GM12878 (cell line): Measurements from ENCODE around the gene OR52N5. TPM values are rescaled to one million over a fixed set of nuclear protein-coding genes. Genes with fewer than 3 reads are reported as not detected.

ENCODE experiments used
- ATAC-seq: fragments of 200-7000 bp; cut with Tn5 transposase; 3 replicates; pipeline ENCODE4 v1.9.1; 2020; ENCODE audit warnings: mild to moderate bottlenecking, moderate library complexity
- BruUV-seq: library from RNA; stranded (reverse); fragments of 400-500 nt; replicated peaks from 2 replicates; lab custom pipeline; 2021; lab: Mats Ljungman, UMichigan
- CTCF ChIA-PET: fragments of 300-600 bp; sonication (Branson Sonifier 250); formaldehyde crosslinking; extraction: SDS; loops from one replicate; lab custom pipeline; 2021; ENCODE audit warnings: inconsistent platforms; lab: Yijun Ruan, JAX
- POLR2A ChIA-PET: fragments of 350-600 bp; formaldehyde crosslinking; extraction: SDS; loops from one replicate; lab custom pipeline; 2021; ENCODE audit warnings: inconsistent platforms; lab: Charles Lee
- RAD21 ChIA-PET: fragments of 300-600 bp; sonication (Branson Sonifier 250); formaldehyde crosslinking; loops from one replicate; lab custom pipeline; 2023; ENCODE audit warnings: antibody characterized with exemption; ENCODE audit not compliant: unreplicated experiment; lab: Charles Lee
- SMC1A ChIA-PET: fragments of 300-600 bp; sonication (Branson Sonifier 250); formaldehyde crosslinking; loops from one replicate; lab custom pipeline; 2023; ENCODE audit not compliant: unreplicated experiment, uncharacterized antibody; lab: Charles Lee
- DNase-seq: peaks from one replicate; pipeline ENCODE4 v3.0.0-alpha.2; 2011; ENCODE audit warnings: low read depth, low spot score
- FAIRE-seq: peaks from 3 replicates; lab custom pipeline; 2011; peaks lifted over from hg19 to GRCh38; lab: Jason Lieb, UNC
- H2AFZ ChIP-seq: 2 replicates; pipeline ENCODE4 v1.6.0; 2011; ENCODE audit warnings: low read depth, low read length, control low read depth; ENCODE audit not compliant: control insufficient read depth
- H3K27ac ChIP-seq: 2 replicates; pipeline ENCODE4 v1.5.1; 2011; ENCODE audit warnings: control low read depth; ENCODE audit not compliant: control insufficient read depth, insufficient read depth
- H3K27me3 ChIP-seq, 2 experiments: replicated peaks in 1 of 2; 2 replicates each; pipeline versions ENCODE4 v1.6.0 to v1.6.1; 2011; ENCODE audit warnings: low read length in 1 of 2; ENCODE audit not compliant: control insufficient read depth in 2 of 2, insufficient read depth in 2 of 2
- H3K36me3 ChIP-seq, 2 experiments: 2 replicates each; pipeline ENCODE4 v1.5.1; 2011; ENCODE audit warnings: low read length in 1 of 2; ENCODE audit not compliant: control insufficient read depth in 2 of 2, insufficient read depth in 2 of 2
- H3K4me1 ChIP-seq: 2 replicates; pipeline ENCODE4 v1.6.1; 2011; ENCODE audit warnings: mild to moderate bottlenecking, low read length, moderate library complexity, mixed read lengths; ENCODE audit not compliant: control insufficient read depth, insufficient read depth
- H3K4me2 ChIP-seq: 2 replicates; pipeline ENCODE4 v1.6.0; 2011; ENCODE audit warnings: control low read depth; ENCODE audit not compliant: control insufficient read depth, insufficient read depth
- H3K4me3 ChIP-seq: fragments of 200-600 bp; sonication (generic); 2 replicates; pipeline ENCODE4 v1.5.1; 2016
- H3K79me2 ChIP-seq: 2 replicates; pipeline ENCODE4 v1.6.0; 2011; ENCODE audit warnings: low read length; ENCODE audit not compliant: control insufficient read depth, insufficient read depth
- H3K9ac ChIP-seq: 2 replicates; pipeline ENCODE4 v1.8.0; 2011; ENCODE audit warnings: low read length, control low read depth, mixed read lengths; ENCODE audit not compliant: control insufficient read depth, insufficient read depth
- H3K9me3 ChIP-seq: replicated peaks from 3 replicates; pipeline ENCODE4 v1.5.1; 2011; ENCODE audit warnings: mild to moderate bottlenecking, low read length; ENCODE audit not compliant: control insufficient read depth, insufficient read depth
- H4K20me1 ChIP-seq: 2 replicates; pipeline ENCODE4 v1.6.0; 2011; ENCODE audit not compliant: control insufficient read depth, insufficient read depth
- BACH1 ChIP-seq: fragments of 450-650 bp; IDR thresholded peaks from 2 replicates; pipeline ENCODE4 v1.6.1; 2017; ENCODE audit warnings: mild to moderate bottlenecking, borderline replicate concordance
- ETV6 ChIP-seq, 2 experiments: fragments of 450-650 bp in 1 of 2; IDR thresholded peaks in 1 of 2; conservative IDR thresholded peaks in 1 of 2; 2 replicates each; pipeline ENCODE4 v1.6.1; 2014; ENCODE audit warnings: antibody characterized with exemption in 1 of 2, borderline replicate concordance in 1 of 2, low read depth in 1 of 2, mild to moderate bottlenecking in 1 of 2, moderate library complexity in 1 of 2
- JUNB ChIP-seq: IDR thresholded peaks from 2 replicates; pipeline ENCODE4 v1.6.1; 2016; ENCODE audit warnings: antibody characterized with exemption, mild to moderate bottlenecking
- JUND ChIP-seq: IDR thresholded peaks from 2 replicates; pipeline ENCODE4 v1.6.1; 2012; ENCODE audit warnings: low read depth, mild to moderate bottlenecking, low read length, improper control_type of control experiment, moderate library complexity
- MEF2A ChIP-seq: IDR thresholded peaks from 2 replicates; pipeline ENCODE4 v1.6.1; 2011; ENCODE audit warnings: low read depth, mild to moderate bottlenecking, low read length, moderate library complexity; ENCODE audit not compliant: insufficient read depth
- RUNX3 ChIP-seq: IDR thresholded peaks from 2 replicates; pipeline ENCODE4 v1.6.1; 2012; ENCODE audit warnings: low read length, inconsistent platforms
- SREBF1 ChIP-seq: IDR thresholded peaks from 2 replicates; pipeline ENCODE4 v1.6.1; 2012; ENCODE audit warnings: mild to moderate bottlenecking, low read length
- YBX1 ChIP-seq: fragments of 450-650 bp; IDR thresholded peaks from 2 replicates; pipeline ENCODE4 v1.6.1; 2016; ENCODE audit warnings: antibody characterized with exemption
- ZBTB4 ChIP-seq: fragments of 450-650 bp; formaldehyde crosslinking; IDR thresholded peaks from 2 replicates; pipeline ENCODE4 v1.4.0; 2022; ENCODE audit warnings: mild to moderate bottlenecking, moderate library complexity
- ZNF384 ChIP-seq: IDR thresholded peaks from 2 replicates; pipeline ENCODE4 v1.6.1; 2012; ENCODE audit warnings: low read depth, mild to moderate bottlenecking, low read length, improper control_type of control experiment, borderline replicate concordance
- WGBS: methylation state at CpG from one replicate; pipeline ENCODE4 v1.1.6; 2016; ENCODE audit warnings: low lambda C conversion rate; ENCODE audit not compliant: insufficient replicate concordance, insufficient coverage; ENCODE audit errors: missing lambda C conversion rate; 5-methylcytosine and 5-hydroxymethylcytosine counted together
- in situ Hi-C: fragments of 300-500 bp; cut with MboI; formaldehyde crosslinking; loops from 9 replicates; pipeline ENCODE4 v1.14.3; 2018; ENCODE audit warnings: mixed read lengths
- intact Hi-C: fragments of 100-400 bp; cut with micrococcal nuclease; formaldehyde crosslinking; loops from one replicate; pipeline ENCODE4 v1.14.2; 2022; ENCODE audit not compliant: unreplicated experiment
- polyA plus RNA-seq, 11 experiments: library from polyadenylated mRNA; depleted of rRNA in 4 of 11; unstranded in 6 of 11; stranded (reverse) in 5 of 11; fragments of >200 nt; fragmentation: Nextera tagmentation in 4 of 11; fragmentation: Illumina TruSeq in 1 of 11; extraction: Ambion mirVana in 4 of 11; extraction: Trizol in 1 of 11; gene quantifications; 1 replicate in 1 of 11; 2 replicates in 10 of 11; pipeline versions ENCODE4 v1.2.1 to v1.2.3, GENCODE V29; 2011 to 2016; ENCODE audit warnings: inconsistent platforms in 2 of 11, missing spikeins in 2 of 11, low read depth in 1 of 11
- total RNA-seq, 4 experiments: library from RNA; depleted of rRNA in 3 of 4; stranded (reverse); fragments of >200 nt in 3 of 4; fragmentation: Illumina TruSeq in 1 of 4; extraction: Trizol in 1 of 4; gene quantifications; 2 replicates each; pipeline versions ENCODE4 v1.2.1 to v1.2.3, GENCODE V29; 2013 to 2021

The OR52N5 gene
- total and polyA plus RNA-seq, 10 of the 15 experiments (the other 5 are each of a cell fraction or from before 2014, with no cell fraction given): not detected

GRCh38 chr11:5807580-5807979 lies 24.4 kb upstream of the OR52N5 start:
- intact Hi-C loops (loop anchor here (5.0 kb wide), 3 partner anchors 255 to 425 kb away; partner anchors contain the start of gene OR51M1), in situ Hi-C loops (loop anchor here (5.0 kb wide), 1 partner anchor 335 kb away; no protein-coding TSS in a partner anchor)
- no peaks in the 10 kb centered on the region for H3K27me3 ChIP-seq
- ChIA-PET SMC1A (interaction anchor here (0.5 to 2.2 kb wide), 7 partner anchors 9 to 331 kb away, joined by 3 to 12 read pairs (median 4); partner anchors contain the start of gene TRIM5), CTCF (interaction anchor here (0.9 to 1.6 kb wide), 8 partner anchors 10 to 336 kb away, joined by 3 to 12 read pairs (median 4); partner anchors contain the start of gene TRIM5), POLR2A (no interaction called here), RAD21 (interaction anchor here (0.7 to 2.7 kb wide), 7 partner anchors 15 to 336 kb away, joined by 3 to 11 read pairs (median 3); partner anchors contain the start of genes TRIM34 and TRIM5)
- no peak overlapping the region for H3K4me2 ChIP-seq
- FAIRE-seq (no peak), DNase-seq (no peak), ATAC-seq (no peak)
- BruUV-seq: no TSS peak
- H2AFZ ChIP-seq: no peak overlapping the region
- H3K4me3 ChIP-seq: no peak overlapping the region
- no peaks in the 10 kb centered on the region for H3K79me2 ChIP-seq
- no peaks in the 10 kb centered on the region for H3K36me3 ChIP-seq
- H4K20me1 ChIP-seq: no peaks in the 10 kb centered on the region
- TF ChIP-seq BACH1: no peak
- no peak for TF ChIP-seq SREBF1
- no peak for TF ChIP-seq ZBTB4 (CRISPR knock-in tag)
- TF ChIP-seq JUNB: no peak
- TF ChIP-seq RUNX3: no peak
- no peak for TF ChIP-seq ETV6 (conservative IDR thresholded peaks at IDR 0.05 in 1 of 2, IDR thresholded peaks at IDR 0.05 in 1 of 2; ENCODE audit: borderline replicate concordance in 1 of 2, low read depth in 1 of 2)
- TF ChIP-seq ZNF384: no peak
- TF ChIP-seq MEF2A: no peak
- no peak for TF ChIP-seq YBX1
- no peak for TF ChIP-seq JUND
- no peak overlapping the region for H3K9ac ChIP-seq
- H3K27ac ChIP-seq: no peak overlapping the region
- 81% methylated on average over 10 of the region's 10 CpGs for WGBS
- H3K9me3 ChIP-seq: no peaks in the 10 kb centered on the region
- no peaks in the 10 kb centered on the region for H3K4me1 ChIP-seq
